G401 (cell line): ENCODE data around the gene ADGRG7. TPM values are rescaled to one million over a fixed set of nuclear protein-coding genes. Genes with fewer than 3 reads are reported as not detected.
"Not testable (repeated sequence)": the region's sequence is repeated elsewhere in the genome, so short reads cannot be mapped to it uniquely, and the experiment has no call there.

ENCODE experiments used
- DNase-seq: peaks from one replicate; pipeline ENCODE4 v3.0.0-alpha.2; 2015; ENCODE audit warnings: low spot score
- in situ Hi-C: cut with HindIII; loops from 2 replicates; pipeline ENCODE4 v1.10.0; 2016; ENCODE audit warnings: low sequenced_read_pairs, mixed read lengths
- total RNA-seq: library from RNA; depleted of rRNA; stranded (reverse); fragments of >200 nt; shearing (Covaris generic); gene quantifications from 2 replicates; pipeline ENCODE4 v1.2.3, GENCODE V29; 2014

Gene ADGRG7
- total RNA-seq, 1 experiment from 2014 or later: not detected

GRCh38 chr3:100634493-100635272 is 25.3 kb downstream of the ADGRG7 start:
- in situ Hi-C loops: no loop called here
- no peak for DNase-seq

- in situ Hi-C loops: no loop called here
- DNase-seq: no peak
These were observed 25.9 kb downstream of the ADGRG7 start for GRCh38 chr3:100635273-100635701.

- DNase-seq: no peak
- in situ Hi-C loops: no loop called here
These were observed 27.8 kb downstream of the ADGRG7 start for GRCh38 chr3:100637197-100637631.

- in situ Hi-C loops: no loop called here
- no peak for DNase-seq
These were observed 31.2 kb downstream of the ADGRG7 start for GRCh38 chr3:100640633-100641032.

DNA sequence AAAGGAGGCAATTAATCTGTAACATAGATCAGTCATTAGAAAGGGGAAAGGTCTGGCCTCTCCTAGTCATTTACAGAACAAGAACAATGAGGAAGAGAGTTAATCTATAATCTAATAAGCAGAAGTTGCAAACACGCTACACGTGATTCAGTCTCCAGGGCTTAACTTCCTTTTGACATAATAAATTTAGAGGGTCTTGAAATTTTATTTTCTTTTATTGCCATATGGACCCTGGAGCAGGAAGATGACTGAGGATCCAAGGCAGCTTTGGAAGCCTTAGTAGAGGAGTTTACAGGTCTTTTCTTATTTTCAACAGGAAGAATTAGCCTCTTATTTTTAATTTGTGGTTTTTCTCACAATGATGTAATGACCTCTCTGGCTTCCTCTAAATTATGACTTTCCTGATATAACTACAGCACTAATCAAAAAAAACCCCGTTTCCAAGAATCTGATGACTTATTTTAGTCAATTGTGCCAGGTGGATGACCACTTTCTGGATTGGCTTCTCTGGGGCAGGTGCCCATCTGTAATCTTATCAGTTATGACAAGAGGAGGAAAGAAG is 32.2 kb downstream of the ADGRG7 start:
- in situ Hi-C loops: no loop called here
- no peak for DNase-seq

DNA sequence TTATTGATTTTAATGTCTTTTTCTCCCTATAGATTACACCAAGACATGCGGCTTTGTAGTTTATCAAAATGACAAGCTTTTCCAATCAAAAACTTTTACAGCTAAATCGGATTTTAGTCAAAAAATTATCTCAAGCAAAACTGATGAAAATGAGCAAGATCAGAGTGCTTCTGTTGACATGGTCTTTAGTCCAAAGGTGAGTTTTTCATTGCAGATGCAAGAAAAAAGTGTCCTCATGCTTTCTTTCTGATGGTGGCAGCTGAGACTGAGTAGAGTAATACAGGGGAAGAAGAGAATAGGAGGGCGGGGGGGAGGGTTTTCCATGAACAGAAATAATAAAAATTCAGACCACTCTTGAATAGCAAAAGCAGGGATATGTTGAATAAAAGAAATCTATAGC is 36.5 kb downstream of the ADGRG7 start:
- no peak for DNase-seq
- in situ Hi-C loops: no loop called here

DNA sequence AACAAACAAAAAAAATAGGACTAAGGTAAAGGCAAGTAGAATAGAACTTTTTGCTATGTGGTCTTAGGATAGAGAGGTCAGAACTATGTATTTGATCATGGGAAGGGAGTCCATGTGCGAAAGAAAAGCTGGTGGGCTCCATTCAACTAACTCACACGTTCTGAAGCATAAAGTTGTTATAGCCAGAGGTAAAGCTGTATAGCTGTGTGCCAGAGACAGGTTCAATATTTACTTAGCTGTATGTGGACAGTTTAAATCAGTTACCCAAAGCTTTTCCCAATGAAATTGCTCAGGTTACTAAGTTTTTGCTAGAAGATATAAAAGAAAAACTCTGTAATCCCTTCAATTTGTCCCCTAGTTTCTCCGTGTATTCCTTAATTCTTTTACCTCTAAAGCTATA is 37.8 kb downstream of the ADGRG7 start:
- no peak for DNase-seq
- in situ Hi-C loops: no loop called here

DNA sequence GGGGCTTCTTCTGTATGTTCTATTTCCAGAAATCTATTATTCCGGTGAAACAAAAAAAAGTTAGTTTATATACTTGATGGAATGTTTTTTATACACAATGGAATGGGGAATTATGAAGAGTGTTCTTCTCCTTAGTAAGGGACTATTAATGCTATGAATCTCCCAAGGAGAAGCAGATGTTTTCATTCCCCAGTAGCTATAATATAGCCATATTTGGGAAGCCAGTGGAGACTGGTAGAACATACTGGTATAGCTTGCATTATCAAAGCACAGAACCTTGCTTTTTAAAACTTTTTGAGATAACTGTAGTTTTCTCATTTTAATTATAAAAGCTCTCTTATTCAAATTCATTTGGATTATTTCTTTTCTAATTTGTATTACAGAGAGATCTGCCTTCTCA is 38.3 kb downstream of the ADGRG7 start:
- in situ Hi-C loops: no loop called here

DNA sequence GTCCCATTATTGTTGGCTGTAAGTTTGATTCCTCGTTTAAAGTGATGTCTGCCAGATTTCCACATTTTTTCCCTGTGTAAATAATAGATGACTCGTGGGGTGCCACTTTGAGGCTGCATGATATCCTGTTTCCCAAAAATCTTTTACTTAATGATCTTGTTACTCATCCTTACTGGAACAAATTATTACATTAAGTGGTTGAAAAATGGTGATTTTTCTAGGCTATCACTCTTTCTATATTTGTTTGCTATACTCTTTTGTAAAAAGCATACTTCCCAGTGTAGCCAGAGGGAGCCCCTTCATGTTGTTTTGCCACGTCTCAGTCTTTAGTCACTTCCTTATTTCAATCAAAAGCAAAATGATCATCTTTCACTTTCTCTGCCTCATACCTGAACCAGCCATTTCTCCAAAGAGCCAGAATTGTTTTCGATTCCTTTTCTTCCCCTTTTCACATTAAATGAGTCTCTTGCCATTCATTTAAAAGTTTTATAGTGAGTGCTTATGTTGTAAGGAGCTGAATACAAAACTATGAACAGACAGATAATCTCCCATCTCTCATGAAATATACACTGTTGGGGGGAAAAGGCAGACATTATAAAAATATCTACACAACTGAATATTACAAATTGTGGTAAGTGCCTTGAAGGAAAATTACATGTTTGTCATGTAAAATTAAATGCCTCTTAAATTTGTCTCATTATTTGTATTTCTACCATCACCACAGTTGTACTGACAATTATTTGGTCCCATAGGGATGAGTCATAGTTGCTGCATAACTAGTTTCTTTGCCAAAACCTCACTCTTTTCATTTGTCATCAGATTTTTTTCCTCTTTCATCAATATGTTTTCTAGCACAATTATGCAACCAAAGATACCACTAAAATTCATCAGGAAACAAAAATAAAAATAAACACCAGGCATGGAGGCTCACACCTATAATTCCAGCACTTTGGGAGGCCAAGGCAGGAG is 41.5 kb downstream of the ADGRG7 start:
- DNase-seq: no peak
- in situ Hi-C loops: no loop called here

More for the DNA sequence above, 38.3 kb downstream of the ADGRG7 start:
- DNase-seq: no peak

DNA sequence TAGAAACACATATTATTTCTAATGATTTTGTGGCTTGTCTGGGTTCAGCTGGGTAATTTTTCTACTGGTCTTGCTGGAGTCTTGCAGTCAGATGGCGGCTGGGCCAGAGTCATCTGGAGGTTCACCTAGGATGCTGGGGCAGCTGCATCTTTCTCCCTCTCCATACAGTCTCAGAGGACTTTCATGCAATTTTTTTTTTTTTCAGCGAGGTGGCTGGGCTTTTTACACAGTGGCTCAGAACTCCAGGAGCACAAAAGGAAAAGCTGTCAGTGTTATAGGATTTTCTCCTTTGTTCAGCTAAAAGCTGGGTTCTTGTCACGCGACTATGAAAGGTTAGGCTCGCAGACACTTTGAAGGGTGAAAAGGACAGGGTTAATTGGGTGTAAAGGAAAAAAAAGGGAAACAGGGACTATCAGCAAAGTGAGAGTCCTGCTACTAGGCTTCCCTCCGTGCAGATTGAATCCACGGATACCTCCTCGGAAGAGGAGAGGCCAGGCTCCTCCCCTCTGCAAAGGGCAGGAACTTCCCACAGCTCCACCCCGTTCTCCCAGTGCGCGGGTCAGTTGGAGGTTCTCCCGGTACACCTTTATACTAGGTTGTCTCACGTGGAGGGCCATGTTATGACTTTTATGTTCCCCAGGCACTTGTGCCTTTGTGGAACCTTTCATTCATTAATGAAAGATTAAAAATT is 44.3 kb downstream of the ADGRG7 start:
- in situ Hi-C loops: no loop called here
- DNase-seq: no peak

DNA sequence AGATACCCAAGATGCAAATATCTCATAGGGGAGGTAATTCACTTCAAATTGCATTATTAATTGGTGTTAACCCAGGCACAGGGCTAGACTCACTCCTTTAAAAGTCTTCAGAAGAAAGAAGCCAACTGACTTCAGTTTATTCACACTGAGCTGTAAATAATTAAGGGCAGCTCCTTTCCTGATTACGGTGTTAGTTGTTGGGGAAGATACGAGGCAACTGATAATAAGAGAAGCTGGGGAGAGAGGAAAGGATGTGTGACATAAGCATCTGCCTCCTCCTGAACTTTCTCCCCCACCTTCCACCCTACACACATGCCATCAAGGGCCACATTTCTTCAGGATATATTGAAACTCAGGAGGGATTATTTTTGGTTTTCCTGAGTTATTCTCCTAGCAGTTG is 47.5 kb downstream of the ADGRG7 start:
- no peak for DNase-seq
- in situ Hi-C loops: no loop called here

DNA sequence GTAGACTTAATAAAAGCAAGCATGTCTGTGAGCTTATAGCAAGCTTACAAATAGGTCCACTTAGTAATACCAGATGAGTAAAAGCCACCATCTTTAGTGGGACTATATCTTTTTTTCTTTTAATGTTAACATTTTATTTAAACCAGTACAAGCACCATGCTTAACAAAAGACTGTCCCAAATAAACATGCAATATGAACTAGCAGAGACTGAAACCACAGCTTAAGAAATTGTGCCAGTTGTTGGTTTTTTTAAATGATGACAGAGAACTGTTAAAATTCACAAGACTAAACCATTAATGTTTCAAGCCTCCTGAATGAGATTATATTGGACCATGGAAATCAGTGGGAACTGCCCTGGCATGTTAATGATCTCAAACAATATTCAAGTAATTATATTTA is 51.9 kb downstream of the ADGRG7 start:
- in situ Hi-C loops, DNase-seq: not testable (repeated sequence)

GRCh38 chr3:100662113-100662823 is 52.9 kb downstream of the ADGRG7 start:
- no peak for DNase-seq
- in situ Hi-C loops: no loop called here

DNA sequence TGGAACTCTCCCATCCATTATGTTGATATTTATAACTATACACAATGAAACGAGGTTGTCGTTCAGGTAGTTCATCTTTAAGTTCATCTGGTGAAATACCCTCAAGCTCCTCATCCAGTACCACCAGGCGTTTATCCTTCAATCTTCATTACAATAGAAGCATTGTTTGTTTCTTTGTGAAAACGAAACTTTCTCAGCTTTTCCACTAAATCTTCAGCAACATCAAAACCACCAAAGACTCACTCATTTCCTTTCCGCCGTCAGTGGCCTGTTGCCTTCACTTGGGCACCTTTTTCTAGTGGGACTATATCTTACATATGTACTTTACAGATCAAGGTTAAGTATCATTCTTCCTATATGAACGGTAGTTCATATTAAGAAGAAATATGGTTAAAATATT is 55.8 kb downstream of the ADGRG7 start:
- DNase-seq: no peak
- in situ Hi-C loops: no loop called here

DNA sequence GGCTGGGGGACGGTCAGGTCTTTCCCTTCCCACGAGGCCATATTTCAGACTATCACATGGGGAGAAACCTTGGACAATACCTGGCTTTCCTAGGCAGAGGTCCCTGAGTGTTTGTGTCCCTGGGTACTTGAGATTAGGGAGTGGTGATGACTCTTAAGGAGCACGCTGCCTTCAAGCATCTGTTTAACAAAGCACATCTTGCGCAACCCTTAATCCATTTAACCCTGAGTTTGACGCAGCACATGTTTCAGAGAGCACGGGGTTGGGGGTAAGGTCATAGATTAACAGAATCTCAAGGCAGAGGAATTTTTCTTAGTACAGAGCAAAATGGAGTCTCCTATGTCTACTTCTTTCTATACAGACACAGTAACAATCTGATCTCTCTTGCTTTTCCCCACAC is 57.3 kb downstream of the ADGRG7 start:
- DNase-seq, in situ Hi-C loops: not testable (repeated sequence)

DNA sequence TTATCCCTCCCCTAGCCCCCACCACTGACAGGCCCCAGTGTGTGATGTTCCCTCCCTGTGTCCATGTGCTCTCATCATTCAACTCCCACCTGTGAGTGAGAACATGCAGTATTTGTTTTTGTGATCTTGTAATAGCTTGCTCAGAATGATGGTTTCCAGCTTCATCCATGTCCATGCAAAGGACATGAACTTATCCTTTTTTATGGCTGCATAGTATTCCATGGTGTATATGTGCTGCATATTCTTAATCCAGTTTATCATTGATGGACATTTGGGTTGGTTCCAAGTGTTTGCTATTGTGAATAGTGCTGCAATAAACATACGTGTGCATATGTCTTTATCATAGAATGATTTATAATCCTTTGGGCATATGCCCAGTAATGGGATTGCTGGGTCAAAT is 57.9 kb downstream of the ADGRG7 start:
- in situ Hi-C loops, DNase-seq: not testable (repeated sequence)

- in situ Hi-C loops, DNase-seq: not testable (repeated sequence)
These were observed 61.6 kb downstream of the ADGRG7 start for GRCh38 chr3:100670995-100671394.

DNA sequence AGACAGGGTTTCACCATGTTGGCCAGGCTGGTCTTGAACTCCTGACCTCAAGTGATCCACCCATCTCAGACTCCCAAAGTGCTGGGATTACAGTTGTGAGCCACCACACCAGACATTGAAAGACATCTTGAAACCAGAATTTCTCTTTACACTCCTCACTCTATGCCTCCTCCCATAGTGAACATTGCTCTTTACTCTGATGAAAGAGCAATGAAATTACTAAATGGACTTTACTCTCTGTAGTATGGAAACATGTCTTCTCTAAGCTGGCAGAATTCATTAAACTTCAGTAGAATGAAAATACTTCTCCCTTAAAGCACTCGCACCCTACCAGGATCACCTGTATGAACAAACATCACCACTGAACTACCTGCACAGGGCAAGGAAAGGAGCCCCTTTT is 72.1 kb downstream of the ADGRG7 start:
- in situ Hi-C loops: no loop called here
- no peak for DNase-seq
